Measurements from ENCODE around the gene CHDH.

DNA sequence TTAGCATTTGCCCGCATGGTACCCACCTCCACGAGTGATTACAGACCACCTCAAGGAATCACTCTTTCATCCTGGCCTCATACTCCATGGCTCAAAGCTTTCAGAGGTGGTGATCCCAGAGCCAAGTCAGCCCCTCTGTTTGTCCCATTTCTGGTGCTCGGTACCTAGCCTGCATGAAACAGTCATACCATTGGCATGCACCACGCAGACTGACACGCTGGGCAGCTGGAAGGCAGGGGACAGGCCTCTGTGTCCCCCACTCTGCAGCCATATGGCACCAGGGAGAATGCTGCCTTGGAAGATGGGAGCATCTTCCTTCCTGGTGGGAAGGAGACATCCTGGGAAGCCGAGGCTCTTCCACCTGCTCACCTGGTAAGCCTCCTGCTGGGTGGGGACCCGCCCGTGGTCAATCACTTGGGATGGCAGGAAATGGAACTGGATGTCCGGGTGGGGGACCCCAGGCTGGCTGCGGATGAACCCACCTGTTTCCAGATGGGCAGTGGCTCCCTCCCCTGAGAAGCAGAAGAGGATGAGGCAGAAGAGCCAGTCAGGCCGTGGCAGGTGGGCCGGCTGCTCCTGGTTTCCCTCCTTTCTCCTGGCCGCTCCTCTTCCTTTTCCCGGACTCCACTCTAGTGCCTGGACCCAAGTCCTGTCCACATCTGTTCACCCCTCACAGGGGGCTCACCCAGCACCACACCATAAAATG is 26.9 kb downstream of the CHDH start:
- TF ChIP-seq, protein P1, sequence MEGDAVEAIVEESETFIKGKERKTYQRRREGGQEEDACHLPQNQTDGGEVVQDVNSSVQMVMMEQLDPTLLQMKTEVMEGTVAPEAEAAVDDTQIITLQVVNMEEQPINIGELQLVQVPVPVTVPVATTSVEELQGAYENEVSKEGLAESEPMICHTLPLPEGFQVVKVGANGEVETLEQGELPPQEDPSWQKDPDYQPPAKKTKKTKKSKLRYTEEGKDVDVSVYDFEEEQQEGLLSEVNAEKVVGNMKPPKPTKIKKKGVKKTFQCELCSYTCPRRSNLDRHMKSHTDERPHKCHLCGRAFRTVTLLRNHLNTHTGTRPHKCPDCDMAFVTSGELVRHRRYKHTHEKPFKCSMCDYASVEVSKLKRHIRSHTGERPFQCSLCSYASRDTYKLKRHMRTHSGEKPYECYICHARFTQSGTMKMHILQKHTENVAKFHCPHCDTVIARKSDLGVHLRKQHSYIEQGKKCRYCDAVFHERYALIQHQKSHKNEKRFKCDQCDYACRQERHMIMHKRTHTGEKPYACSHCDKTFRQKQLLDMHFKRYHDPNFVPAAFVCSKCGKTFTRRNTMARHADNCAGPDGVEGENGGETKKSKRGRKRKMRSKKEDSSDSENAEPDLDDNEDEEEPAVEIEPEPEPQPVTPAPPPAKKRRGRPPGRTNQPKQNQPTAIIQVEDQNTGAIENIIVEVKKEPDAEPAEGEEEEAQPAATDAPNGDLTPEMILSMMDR (tag by site-specific recombination; IDR thresholded peaks at IDR 0.05) = no peak
- TF ChIP-seq, protein P2, sequence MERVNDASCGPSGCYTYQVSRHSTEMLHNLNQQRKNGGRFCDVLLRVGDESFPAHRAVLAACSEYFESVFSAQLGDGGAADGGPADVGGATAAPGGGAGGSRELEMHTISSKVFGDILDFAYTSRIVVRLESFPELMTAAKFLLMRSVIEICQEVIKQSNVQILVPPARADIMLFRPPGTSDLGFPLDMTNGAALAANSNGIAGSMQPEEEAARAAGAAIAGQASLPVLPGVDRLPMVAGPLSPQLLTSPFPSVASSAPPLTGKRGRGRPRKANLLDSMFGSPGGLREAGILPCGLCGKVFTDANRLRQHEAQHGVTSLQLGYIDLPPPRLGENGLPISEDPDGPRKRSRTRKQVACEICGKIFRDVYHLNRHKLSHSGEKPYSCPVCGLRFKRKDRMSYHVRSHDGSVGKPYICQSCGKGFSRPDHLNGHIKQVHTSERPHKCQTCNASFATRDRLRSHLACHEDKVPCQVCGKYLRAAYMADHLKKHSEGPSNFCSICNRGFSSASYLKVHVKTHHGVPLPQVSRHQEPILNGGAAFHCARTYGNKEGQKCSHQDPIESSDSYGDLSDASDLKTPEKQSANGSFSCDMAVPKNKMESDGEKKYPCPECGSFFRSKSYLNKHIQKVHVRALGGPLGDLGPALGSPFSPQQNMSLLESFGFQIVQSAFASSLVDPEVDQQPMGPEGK (tag by site-specific recombination; IDR thresholded peaks at IDR 0.05) = no peak
- TF ChIP-seq, protein P3, sequence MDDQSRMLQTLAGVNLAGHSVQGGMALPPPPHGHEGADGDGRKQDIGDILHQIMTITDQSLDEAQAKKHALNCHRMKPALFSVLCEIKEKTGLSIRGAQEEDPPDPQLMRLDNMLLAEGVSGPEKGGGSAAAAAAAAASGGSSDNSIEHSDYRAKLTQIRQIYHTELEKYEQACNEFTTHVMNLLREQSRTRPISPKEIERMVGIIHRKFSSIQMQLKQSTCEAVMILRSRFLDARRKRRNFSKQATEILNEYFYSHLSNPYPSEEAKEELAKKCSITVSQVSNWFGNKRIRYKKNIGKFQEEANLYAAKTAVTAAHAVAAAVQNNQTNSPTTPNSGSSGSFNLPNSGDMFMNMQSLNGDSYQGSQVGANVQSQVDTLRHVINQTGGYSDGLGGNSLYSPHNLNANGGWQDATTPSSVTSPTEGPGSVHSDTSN (CRISPR knock-in tag; IDR thresholded peaks at IDR 0.05) = no peak
- TF ChIP-seq ZNF555 (tag by site-specific recombination; conservative IDR thresholded peaks at IDR 0.05) (no peak), ZNF501 (tag by site-specific recombination; IDR thresholded peaks at IDR 0.05) (no peak), ZNF645 (tag by site-specific recombination; IDR thresholded peaks at IDR 0.05) (no peak)

Data from HEK293 (cell line).